GM19099 (cell line): ENCODE measurements around the gene UBE2K.
A peak's percentile ranks its signal among the peaks of the same experiment; 100 is the strongest.

Experiments
- POLR2A ChIP-seq: IDR thresholded peaks from 3 replicates; pipeline ENCODE4 v1.6.1; 2011; ENCODE audit warnings: low read depth; ENCODE audit not compliant: insufficient read length; ENCODE audit errors: extremely low read depth

UBE2K gene, protein sequence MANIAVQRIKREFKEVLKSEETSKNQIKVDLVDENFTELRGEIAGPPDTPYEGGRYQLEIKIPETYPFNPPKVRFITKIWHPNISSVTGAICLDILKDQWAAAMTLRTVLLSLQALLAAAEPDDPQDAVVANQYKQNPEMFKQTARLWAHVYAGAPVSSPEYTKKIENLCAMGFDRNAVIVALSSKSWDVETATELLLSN

DNA sequence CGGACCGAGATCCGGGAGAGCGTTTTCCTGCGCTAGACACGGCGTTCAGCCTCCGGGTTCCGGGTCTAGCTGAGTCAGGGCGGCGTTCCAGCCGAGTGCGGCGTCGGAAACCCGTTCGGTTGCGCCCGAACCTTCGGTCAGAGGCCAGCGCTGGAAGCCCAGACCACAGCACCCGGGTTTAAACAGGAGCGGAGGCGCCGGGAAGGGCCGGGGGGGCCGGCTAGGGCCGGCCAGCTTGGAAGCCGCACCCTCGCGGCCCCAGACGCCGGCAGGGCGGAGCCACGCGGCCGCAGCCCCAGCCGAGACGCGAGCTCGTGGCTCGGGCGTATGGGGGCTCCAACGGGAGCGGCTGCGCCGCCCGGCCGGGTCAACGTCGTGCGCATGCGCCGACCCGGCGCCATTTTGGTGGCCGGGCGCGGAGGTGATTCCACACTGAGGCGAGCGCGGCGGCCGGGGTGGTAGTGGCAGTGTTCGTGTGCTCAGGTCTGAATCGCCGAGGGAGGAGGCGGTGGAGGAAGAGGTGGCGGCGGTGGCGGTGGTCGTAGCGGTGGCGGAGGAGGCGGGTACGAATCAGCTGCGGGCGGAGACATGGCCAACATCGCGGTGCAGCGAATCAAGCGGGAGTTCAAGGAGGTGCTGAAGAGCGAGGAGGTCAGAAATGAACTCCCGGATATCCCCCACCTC, at the start of gene UBE2K:
TSS of gene UBE2K (plus strand) at position 397 of the 684 bp plus-strand sequence. CDS start at position 589, 192 bp downstream.
- peak; percentile 94 for TF ChIP-seq POLR2A

DNA sequence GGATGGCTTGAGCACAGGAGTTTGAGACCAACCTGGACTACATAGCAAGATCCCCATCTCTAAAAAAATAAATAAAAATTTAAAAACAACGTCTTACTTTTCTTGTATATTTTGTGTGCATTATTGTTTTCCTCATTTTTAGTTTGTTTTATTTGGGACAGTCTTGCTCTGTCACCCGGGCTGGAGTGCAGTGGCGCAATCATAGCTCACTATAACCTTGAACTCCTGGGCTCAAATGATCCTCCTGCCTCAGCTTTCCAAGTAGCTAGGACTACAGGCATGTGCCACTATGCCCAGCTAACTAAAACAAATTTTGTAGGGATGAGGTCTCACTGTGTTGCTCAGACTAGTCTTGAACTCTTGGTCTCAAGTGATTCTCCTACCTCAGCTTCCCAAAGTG, 49.7 kb upstream of the UBE2K start:
- no peak for TF ChIP-seq POLR2A

DNA sequence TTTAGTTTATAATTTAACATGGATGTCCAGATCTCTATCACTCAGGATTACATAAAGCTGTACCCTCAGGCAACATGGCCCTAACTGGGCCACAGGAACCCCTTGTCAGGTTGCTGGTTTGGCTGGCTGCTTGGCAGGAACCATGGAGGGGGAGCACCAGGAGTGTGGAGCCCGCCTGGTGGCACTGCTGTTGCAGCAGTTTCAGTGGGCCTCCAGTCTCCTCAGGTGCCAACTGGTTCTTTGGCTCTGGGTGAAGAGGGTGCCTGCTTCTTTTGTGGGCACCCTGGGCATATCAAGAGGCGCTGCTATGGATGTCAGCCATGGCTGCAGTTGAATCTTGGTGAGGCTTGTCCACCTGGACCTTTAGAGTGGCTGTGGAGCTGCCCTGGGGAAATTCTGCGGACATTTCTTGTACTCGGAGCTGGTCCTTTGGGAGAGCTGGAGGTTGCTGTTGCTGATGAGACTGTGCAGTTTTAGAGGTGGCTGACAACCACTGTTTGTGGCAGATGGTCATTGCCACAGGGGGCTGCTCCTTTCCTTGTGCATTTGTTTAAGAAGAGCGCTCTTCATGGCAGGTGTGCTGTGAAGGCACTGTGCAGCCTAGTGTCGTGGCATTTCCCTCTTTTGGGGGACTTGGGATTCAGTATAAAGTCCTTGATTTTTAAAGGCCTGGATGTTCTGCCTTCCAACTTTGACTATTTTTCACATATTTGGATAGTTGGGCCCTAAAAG, 48.9 kb upstream of the UBE2K start:
- no peak for TF ChIP-seq POLR2A

DNA sequence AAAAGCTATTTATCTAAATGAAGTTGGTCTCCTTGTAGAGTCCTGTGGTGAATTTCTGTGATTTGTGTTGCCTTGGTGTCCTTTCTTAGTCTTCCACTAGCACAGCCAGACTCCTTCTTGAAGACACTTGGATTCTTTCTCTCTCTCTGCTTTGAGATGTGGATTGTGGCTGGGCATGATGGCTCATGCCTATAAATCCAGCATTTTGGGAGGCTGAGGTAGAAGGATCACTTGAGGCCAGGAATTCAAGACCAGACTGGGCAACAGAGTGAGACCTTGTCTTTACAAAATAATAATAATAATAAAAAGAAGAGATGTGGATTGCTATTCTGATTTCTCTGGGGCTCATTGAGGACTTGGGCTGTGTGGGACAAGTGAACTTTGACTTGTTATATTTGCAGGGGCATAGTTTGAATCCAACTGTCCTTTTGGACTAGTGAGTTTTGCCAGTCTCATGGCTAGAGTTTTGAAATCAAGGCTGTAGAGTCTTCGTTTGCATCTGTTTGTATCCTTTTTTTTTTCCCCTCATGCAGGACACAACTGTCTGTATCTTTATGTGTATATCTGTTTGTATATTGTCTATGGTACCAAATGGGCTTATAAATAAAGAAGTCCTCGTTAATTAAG, 48.2 kb upstream of the UBE2K start:
- TF ChIP-seq POLR2A: no peak

DNA sequence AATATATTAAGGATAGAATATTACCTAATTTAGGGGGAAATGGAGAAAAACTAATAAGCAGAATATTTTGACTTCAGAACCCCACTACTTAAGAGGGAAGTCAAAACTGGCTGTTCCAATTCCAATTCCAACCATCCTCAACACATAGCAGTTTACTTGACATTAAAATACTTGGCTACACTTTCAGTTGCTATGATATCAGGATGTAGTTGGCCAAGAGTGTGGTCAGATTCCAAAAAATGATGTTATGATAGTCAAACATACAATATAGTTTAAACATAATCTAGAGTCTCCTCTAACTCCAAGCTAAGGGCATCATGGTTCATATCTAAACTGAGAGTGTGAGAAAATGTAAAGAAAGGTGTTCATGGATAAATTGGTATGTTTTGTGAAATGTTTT, 42.7 kb upstream of the UBE2K start:
- TF ChIP-seq POLR2A: no peak

DNA sequence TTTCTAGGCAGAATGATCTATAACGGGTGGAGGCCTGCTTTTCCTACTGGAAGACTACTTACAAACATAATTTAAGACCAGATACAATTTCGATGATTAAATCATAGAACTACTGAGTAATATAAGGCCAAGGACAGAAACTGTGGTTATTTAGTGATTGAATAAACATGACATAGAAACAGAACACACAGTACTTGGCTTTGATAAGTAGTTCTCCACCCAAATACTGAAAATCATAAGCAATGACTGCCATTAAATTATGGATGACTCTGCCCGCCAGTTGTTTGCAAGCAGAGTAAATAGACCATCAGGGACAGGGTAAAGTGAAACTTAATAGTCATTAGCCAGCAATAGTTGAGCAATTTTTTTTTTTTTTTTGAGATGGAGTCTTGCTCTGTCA, 42.1 kb upstream of the UBE2K start:
- no peak for TF ChIP-seq POLR2A

DNA sequence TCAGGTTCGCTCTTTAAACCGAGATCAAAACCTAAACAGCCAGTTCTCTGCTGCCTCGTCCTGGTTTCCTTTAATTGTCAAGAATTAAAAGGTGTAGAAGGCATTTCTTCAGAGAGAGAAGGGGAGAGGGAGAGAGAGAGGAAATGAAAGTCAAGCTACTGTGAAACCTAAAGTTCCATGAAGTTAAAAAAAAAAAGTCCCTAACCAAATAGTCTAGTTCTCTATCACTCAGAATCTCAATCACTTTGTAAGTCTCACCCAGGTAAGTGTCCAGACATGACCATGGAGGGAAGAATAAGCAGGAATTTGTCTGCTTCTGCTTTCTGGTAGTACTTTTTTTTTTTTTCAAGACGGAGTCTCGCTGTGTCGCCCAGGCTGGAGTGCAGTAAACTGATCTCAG, 40.5 kb upstream of the UBE2K start:
- TF ChIP-seq POLR2A: no peak

DNA sequence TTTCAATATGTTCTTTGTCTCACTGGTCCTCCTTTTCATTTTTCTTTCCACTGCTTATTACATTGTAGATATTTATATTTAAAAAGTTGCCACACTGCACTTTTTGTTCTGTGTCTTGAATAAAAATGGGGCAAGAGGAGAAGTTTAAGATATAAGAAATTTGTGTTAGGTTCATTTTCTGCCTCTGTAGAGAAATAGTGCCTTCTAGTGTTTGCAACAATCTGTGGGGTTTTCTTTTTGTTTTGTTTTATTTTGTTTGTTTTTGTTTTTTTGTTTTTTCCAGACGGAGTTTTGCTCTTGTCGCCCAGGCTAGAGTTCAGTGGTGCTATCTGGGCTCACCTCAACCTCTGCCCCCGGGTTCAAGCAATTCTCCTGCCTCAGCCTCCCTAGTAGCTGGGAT, 39.2 kb upstream of the UBE2K start:
- no peak for TF ChIP-seq POLR2A

DNA sequence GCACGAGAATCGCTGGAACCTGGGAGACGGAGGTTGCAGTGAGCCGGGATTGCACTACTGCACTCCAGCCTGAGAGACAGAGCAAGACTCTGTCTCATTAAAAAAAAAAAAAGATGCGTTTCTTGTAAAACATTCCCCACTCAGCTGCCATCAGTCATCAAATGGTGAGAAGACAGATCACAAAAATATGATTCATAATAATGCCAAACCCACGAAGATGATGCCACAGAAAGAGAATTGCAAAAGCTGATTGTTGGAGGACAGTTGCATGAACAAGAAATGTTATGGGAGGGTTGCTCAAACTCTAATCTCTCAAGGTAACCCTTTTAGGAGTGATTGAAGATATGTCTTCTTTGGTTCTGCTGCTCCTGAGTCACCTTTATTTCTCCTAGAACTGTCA, 37.9 kb upstream of the UBE2K start:
- no peak for TF ChIP-seq POLR2A

DNA sequence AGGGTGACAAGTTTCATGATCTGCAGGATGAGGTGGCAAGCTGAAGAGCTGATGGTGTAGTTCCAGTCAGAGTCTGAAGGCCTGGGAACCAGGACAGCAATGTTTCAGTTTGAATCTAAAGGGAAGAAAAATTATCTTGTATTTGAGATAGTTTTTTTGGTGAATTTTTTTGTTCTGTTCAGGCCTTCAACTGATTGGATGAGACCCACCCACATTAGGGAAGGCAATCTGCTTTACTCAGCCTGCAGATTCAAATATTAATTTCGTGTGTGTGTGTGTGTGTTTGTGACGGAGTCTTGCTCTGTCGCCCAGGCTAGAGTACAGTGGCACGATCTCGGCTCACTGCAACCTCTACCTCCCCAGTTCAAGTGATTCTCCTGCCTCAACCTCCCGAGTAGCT, 37.2 kb upstream of the UBE2K start:
- TF ChIP-seq POLR2A: no peak

DNA sequence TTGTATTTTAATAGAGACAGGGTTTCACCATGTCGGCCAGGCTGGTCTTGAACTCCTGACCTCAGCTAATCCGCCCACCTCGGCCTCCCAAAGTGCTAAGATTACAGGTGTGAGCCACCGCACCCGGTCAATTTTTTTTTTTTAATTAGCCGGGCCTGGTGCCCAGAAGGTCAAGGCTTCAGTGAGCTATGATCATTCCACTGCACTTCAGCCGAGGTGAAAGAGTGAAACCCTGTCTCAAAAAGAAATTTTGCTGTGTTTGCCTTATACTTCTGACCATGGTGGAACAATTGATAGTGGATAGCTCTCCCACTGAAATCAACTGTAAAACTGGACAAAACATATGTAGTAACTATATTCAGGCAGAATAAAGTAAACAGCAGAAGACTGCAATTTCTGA, 35.3 kb upstream of the UBE2K start:
- TF ChIP-seq POLR2A: no peak

DNA sequence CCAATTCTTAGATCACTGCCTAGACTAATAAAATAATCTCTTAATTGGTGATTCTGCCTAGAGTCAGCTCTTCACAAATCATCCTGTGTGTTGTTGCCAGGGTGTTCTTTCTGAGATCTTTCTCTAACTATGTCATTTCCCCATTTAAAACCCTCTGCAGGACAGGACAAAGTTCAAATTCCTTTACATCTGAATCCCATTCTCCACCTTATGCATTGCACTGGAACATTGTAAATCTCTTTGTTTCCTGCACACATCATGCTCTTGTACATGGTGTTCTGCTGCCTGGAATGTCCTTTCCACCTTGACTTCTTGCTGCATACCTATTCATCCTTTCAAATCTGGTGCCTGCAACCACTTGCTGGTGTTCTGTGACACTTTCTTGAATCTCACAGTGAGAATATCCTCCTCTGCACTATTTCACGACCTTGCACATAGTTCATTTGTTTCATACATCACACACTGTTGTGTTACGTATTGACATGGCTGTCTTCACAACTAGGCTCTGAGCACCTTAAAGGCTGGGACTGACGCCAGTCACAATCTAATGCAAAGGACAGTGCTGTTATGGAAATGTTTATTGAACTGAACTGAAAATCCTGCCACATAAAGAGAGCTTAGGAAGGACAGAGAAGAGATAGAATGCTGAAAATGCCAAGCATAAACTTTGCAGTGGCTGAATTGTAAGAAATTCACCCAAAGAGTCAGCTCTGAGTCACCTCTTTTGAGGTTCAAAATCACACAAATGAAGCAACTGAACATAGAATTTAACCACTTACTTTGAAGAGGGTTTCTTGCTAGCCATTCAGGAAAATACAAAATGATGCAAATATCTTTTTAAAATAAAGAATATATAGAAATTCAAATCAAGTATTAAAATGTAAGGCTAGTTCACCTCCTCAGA, 32.9 kb upstream of the UBE2K start:
- no peak for TF ChIP-seq POLR2A

DNA sequence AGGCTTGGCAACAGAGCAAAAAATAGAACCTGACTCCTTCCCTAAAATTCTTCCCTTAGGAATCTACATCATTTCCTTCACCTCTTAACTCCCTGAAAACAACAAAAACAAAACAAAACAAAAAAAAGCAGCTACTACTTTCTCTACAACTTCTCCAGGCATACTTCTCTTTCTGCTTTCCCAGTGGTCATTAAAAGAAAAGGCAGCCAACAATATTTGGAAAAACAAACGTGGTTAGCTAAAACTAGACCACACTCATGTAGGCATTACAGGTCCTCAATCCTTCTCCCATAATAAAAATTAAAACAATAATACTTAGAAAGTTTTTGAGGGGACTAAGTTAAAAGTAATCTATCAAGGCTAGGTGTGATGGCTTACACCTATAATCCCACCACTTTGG, 30.2 kb upstream of the UBE2K start:
- TF ChIP-seq POLR2A: no peak

DNA sequence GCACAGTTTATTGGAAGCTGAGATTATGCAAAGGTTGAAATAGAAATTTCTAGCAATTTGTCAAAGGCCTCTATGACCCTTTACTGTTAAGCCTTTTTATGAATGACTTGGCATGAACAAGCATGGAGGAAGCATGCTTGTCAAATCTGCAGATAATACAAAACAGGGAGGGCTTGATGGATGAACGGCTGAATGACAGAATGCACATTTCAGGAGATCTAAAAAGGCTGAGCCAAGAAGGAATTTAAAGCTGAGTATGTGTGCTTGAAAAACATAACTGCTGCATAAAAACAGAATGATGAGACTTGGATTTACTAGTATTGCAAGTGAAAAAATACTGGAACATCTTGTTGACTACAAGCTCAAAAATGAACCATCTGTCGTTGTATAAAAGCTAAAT, 29.0 kb upstream of the UBE2K start:
- no peak for TF ChIP-seq POLR2A

DNA sequence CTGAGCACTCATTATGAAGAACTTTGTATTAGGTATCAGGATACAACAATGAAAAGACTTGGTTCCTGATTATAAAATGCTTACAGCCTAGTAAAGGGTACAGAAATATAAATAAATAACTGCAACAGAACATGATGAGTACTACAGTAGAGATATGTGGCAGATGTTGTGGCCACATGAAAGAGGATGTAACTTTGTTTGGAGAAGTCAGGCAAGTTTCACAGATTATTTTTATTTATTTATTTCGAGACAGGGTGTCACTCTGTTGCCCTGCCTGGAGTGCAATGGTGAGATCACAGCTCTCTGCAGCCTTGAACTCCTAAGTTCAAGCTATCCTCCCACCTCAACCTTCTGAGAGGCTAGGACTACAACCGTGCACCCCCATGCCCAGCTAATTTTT, 15.8 kb upstream of the UBE2K start:
- no peak for TF ChIP-seq POLR2A
